GM18505 (cell line): ENCODE data around the gene ID1.
"Not testable (repeated sequence)": the region's sequence is repeated elsewhere in the genome, so short reads cannot be mapped to it uniquely, and the experiment has no call there.

ENCODE experiments used
- ATAC-seq: cut with Tn5 transposase; IDR thresholded peaks from one replicate; pipeline ENCODE4 v1.9.1; 2021; ENCODE audit not compliant: unreplicated experiment
- POLR2A ChIP-seq: IDR thresholded peaks from 4 replicates; pipeline ENCODE4 v1.6.1; 2011; ENCODE audit warnings: borderline replicate concordance; ENCODE audit not compliant: insufficient read depth, insufficient read length; ENCODE audit errors: extremely low read depth

Gene ID1

GRCh38 chr20:31630187-31630790 lies 25.2 kb downstream of the ID1 start:
- TF ChIP-seq POLR2A = no peak
- no peak for ATAC-seq

- no peak for ATAC-seq
- TF ChIP-seq POLR2A = no peak
These were observed 27.7 kb downstream of the ID1 start for GRCh38 chr20:31632548-31633338.

GRCh38 chr20:31633339-31633914 lies 28.3 kb downstream of the ID1 start:
- ATAC-seq = no peak
- no peak for TF ChIP-seq POLR2A

GRCh38 chr20:31637660-31638059 lies 32.6 kb downstream of the ID1 start, which contains the start of gene COX4I2:
COX4I2 (plus strand) TSS chr20:31637912; CDS start chr20:31639018, 1,106 bp downstream.
- ATAC-seq = no peak
- no peak for TF ChIP-seq POLR2A

GRCh38 chr20:31638317-31638716 lies 33.2 kb downstream of the ID1 start:
- TF ChIP-seq POLR2A = no peak
- ATAC-seq = no peak

GRCh38 chr20:31638816-31639215 lies 33.7 kb downstream of the ID1 start:
- no peak for TF ChIP-seq POLR2A
- no peak for ATAC-seq

- no peak for TF ChIP-seq POLR2A
- no peak for ATAC-seq
These were observed 35.2 kb downstream of the ID1 start for GRCh38 chr20:31640259-31640658.

GRCh38 chr20:31641391-31641790 lies 36.3 kb downstream of the ID1 start:
- no peak for ATAC-seq
- no peak for TF ChIP-seq POLR2A

- no peak for TF ChIP-seq POLR2A
- no peak for ATAC-seq
These were observed 37.7 kb downstream of the ID1 start for GRCh38 chr20:31642837-31643236.

- no peak for TF ChIP-seq POLR2A
- ATAC-seq = no peak
These were observed 38.4 kb downstream of the ID1 start for GRCh38 chr20:31643522-31643921.

- no peak for ATAC-seq
- no peak for TF ChIP-seq POLR2A
These were observed 39.6 kb downstream of the ID1 start for GRCh38 chr20:31644701-31645100.

- not testable (repeated sequence) for ATAC-seq
These were observed 43.0 kb downstream of the ID1 start for GRCh38 chr20:31648104-31648503.

- ATAC-seq = no peak
- no peak for TF ChIP-seq POLR2A
These were observed 47.9 kb downstream of the ID1 start for GRCh38 chr20:31652917-31653396.

- TF ChIP-seq POLR2A = no peak
- ATAC-seq = no peak
These were observed 48.5 kb downstream of the ID1 start for GRCh38 chr20:31653561-31653960.
